Mesothelial cell of epicardium (in vitro differentiated cells): ENCODE measurements around the gene PXYLP1. TPM values are rescaled to one million over a fixed set of nuclear protein-coding genes. Genes with fewer than 3 reads are reported as not detected.

ENCODE experiments used
- DNase-seq, 2 experiments: peaks; one replicate each; pipeline ENCODE4 v3.0.0; 2021; ENCODE audit warnings: low spot score in 2 of 2; ENCODE audit not compliant: unreplicated experiment in 2 of 2
- H3K27ac Mint-ChIP-seq: 2 replicates; pipeline ENCODE4 v1.8.0; 2021; ENCODE audit warnings: mixed read lengths
- H3K27me3 Mint-ChIP-seq: 2 replicates; pipeline ENCODE4 v1.8.0; 2021; ENCODE audit warnings: low read depth, mixed read lengths
- H3K36me3 Mint-ChIP-seq: 2 replicates; pipeline ENCODE4 v1.8.0; 2021; ENCODE audit warnings: mixed read lengths
- H3K4me1 Mint-ChIP-seq: 2 replicates; pipeline ENCODE4 v1.8.0; 2021; ENCODE audit warnings: mixed read lengths
- H3K4me3 Mint-ChIP-seq: 2 replicates; pipeline ENCODE4 v1.8.0; 2021; ENCODE audit warnings: mild to moderate bottlenecking, moderate library complexity, mixed read lengths
- H3K9me3 Mint-ChIP-seq: 2 replicates; pipeline ENCODE4 v1.8.0; 2021; ENCODE audit warnings: mixed read lengths
- total RNA-seq: library from RNA; stranded (reverse); gene quantifications from 3 replicates; pipeline ENCODE4 v1.2.1, GENCODE V29; 2021
- TF ChIP-seq, protein P1 (sequence below): fragments of 200-600 bp; sonication (generic); IDR thresholded peaks from one replicate; pipeline ENCODE4 v1.5.0; 2021; ENCODE audit warnings: antibody characterized with exemption; ENCODE audit not compliant: unreplicated experiment

Gene PXYLP1
- total RNA-seq, 1 donor from 2014 or later = 40.5 TPM

- peaks cover 11% of the 10 kb centered on the region for H3K9me3 Mint-ChIP-seq
- no peaks in the 10 kb centered on the region for H3K27me3 Mint-ChIP-seq
- DNase-seq = no peak
- H3K36me3 Mint-ChIP-seq = no peaks in the 10 kb centered on the region
- TF ChIP-seq, protein P1, sequence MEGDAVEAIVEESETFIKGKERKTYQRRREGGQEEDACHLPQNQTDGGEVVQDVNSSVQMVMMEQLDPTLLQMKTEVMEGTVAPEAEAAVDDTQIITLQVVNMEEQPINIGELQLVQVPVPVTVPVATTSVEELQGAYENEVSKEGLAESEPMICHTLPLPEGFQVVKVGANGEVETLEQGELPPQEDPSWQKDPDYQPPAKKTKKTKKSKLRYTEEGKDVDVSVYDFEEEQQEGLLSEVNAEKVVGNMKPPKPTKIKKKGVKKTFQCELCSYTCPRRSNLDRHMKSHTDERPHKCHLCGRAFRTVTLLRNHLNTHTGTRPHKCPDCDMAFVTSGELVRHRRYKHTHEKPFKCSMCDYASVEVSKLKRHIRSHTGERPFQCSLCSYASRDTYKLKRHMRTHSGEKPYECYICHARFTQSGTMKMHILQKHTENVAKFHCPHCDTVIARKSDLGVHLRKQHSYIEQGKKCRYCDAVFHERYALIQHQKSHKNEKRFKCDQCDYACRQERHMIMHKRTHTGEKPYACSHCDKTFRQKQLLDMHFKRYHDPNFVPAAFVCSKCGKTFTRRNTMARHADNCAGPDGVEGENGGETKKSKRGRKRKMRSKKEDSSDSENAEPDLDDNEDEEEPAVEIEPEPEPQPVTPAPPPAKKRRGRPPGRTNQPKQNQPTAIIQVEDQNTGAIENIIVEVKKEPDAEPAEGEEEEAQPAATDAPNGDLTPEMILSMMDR = no peak
- no peak overlapping the region for H3K4me3 Mint-ChIP-seq
- no peak overlapping the region for H3K27ac Mint-ChIP-seq
- H3K4me1 Mint-ChIP-seq = no peaks in the 10 kb centered on the region
These were observed 88.9 kb downstream of the PXYLP1 start for GRCh38 chr3:141320399-141321108.

DNA sequence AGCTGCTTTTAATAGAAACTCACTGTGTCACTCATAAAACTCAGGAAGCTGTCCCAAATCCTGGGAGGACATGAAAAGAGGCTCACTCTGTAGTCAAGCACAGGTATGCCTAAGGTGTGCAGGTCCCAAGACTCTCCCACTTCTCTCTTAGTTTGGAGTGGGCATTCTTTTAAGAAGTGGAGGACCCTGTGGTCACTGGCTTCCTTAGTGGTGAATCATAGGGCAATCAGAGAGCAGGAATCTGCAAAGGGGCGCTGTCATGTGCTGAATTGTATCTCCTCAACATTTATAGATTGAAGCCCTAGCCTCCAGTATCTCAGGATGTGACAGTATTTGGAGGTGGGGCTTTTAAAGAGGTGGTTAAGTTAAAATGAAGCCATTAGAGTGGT, 89.5 kb downstream of the PXYLP1 start:
- Mint-ChIP-seq H3K27ac (no peak overlapping the region), H3K27me3 (no peaks in the 10 kb centered on the region), H3K9me3 (peaks cover 11% of the 10 kb centered on the region), H3K4me1 (peaks cover 1% of the 10 kb centered on the region), H3K4me3 (no peak overlapping the region), H3K36me3 (no peaks in the 10 kb centered on the region)
- DNase-seq = no peak
- TF ChIP-seq, protein P1 = no peak

DNA sequence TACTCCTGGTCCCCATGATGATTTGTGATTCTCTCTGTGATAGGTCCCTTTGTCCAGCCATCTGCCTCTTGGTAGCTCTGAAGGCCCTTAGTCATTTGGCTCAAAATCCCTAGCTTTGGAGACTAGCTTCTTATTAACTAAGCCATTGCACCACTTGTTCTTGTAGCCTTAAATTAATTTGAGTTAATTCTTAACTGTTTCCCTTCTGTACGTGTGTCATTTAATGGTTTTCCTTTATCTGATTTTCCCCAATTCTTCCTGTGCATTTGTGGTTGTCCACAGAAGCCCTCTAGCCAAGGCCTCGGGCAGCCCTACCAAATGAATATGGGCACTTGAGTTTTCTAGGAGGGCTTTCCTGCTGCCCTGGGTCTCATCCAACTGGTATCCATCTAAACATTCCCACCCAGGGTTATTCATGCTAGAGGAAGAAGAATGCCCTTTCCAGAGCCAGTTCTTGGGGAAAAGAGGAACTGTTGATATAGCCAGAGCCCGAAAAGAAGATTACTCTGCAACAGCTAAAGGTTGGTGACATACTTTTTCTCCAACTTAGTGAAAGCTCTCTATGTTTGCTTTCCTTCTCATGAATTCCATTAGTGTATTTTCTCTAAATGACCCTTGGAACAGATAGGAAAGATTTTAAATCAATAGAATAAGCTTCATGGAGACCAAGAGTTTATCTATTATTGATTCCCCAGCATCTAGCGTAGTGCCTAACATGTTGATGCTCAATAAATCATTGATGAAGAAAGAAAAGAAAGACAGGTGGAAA, 92.5 kb downstream of the PXYLP1 start:
- no peak for DNase-seq
- no peaks in the 10 kb centered on the region for H3K36me3 Mint-ChIP-seq
- H3K27me3 Mint-ChIP-seq = no peaks in the 10 kb centered on the region
- no peak overlapping the region for H3K27ac Mint-ChIP-seq
- H3K4me1 Mint-ChIP-seq = peaks cover 12% of the 10 kb centered on the region
- no peak overlapping the region for H3K4me3 Mint-ChIP-seq
- H3K9me3 Mint-ChIP-seq = peaks cover 11% of the 10 kb centered on the region
- TF ChIP-seq, protein P1 = no peak

GRCh38 chr3:141326123-141326522, 94.5 kb downstream of the PXYLP1 start:
- no peaks in the 10 kb centered on the region for H3K9me3 Mint-ChIP-seq
- TF ChIP-seq, protein P1 = no peak
- H3K27me3 Mint-ChIP-seq = no peaks in the 10 kb centered on the region
- no peak for DNase-seq
- H3K36me3 Mint-ChIP-seq = no peaks in the 10 kb centered on the region
- H3K4me3 Mint-ChIP-seq = no peak overlapping the region
- no peak overlapping the region for H3K27ac Mint-ChIP-seq
- H3K4me1 Mint-ChIP-seq = peaks cover 12% of the 10 kb centered on the region

DNA sequence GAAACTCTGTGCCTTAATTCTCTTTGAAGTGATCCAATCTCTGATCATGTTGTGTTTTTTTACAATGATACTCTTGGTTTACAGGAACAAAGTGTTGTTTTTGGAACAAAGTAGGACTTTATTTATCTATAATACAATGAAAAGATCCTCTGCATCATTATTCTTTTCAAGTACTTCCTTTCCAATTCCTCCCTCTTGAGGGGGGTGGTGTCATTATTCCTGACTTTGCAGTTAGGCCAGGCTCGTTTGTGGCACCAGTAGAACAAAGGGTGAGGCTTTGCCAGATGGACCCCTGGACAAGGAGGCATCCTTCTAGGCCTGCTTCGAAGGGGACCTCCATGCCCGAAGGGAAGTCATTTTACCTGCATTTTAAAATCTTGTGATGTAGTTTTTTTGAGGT, 95.0 kb downstream of the PXYLP1 start:
- Mint-ChIP-seq H3K4me3 (no peak overlapping the region), H3K27ac (no peak overlapping the region), H3K36me3 (no peaks in the 10 kb centered on the region), H3K4me1 (peaks cover 12% of the 10 kb centered on the region), H3K27me3 (no peaks in the 10 kb centered on the region), H3K9me3 (no peaks in the 10 kb centered on the region)
- TF ChIP-seq, protein P1 = no peak
- no peak for DNase-seq
